HG03095 (cell line): ENCODE data around the gene FBXL13.
"Not testable (repeated sequence)": the region's sequence is repeated elsewhere in the genome, so short reads cannot be mapped to it uniquely, and the experiment has no call there.

Experiments
- ATAC-seq: cut with Tn5 transposase; IDR thresholded peaks from one replicate; pipeline ENCODE4 v1.9.1; 2021; ENCODE audit warnings: moderate library complexity; ENCODE audit not compliant: unreplicated experiment

The FBXL13 gene

DNA sequence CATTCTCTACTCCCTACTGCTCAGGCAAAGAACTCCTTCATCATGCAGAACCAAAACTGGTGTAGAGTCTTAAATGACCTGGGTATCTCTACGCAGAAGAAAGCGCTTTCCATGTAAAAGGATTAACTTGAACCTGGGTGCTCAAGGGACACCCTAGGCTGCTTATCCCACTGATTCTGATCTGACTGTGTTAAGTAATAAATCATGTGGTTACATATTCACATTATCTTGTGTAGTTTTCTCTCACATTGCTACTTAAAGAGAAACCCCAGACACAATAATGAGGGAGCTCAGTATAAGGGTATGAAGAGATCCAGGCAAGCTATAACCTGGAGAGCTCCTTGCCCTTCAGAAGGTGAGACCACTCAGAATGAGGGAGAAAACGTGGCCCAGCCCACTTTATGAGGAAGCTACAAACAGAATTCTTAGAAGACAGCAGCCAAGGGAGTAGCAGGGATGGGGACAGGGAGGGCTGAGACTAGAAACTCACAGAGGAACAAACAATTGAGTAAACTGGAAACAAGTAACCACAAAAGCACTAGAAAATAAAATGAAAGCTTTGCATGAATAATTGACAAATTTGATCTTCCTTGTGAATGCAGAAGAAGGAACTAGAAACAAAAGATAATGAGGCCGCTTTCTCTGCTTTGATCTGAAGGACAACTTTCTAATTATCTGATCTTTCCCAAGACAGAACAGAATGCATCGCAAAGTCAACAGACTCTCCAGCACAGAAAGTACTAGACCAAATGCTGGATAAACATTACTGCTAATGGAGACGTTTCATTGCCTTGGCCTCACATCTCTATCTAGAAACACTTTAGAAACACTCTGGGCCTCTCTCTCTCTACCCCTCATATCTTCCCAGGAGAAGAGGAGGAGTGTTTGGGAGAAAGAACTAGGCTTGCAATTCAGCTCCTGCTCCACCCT lies 85.7 kb downstream of the FBXL13 start:
- no peak for ATAC-seq

DNA sequence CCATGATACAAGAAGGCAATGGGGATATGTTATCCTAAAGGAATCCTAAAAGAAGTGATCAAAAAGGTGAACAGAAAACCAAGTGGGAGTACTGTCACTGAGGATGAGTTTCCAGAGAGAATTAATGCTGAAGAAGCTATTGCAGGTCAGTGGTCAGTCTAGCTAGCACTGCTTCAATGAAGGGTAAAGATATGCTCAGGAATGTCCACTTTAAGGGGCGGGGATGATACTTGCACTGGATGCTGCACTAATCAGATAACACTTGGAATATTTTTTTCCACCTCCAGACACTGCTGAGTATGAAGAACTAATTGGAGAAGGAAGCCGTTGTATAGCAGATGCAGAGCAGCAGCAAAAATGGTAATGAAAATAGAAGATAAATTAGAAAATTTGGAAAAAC lies 86.5 kb downstream of the FBXL13 start:
- no peak for ATAC-seq

DNA sequence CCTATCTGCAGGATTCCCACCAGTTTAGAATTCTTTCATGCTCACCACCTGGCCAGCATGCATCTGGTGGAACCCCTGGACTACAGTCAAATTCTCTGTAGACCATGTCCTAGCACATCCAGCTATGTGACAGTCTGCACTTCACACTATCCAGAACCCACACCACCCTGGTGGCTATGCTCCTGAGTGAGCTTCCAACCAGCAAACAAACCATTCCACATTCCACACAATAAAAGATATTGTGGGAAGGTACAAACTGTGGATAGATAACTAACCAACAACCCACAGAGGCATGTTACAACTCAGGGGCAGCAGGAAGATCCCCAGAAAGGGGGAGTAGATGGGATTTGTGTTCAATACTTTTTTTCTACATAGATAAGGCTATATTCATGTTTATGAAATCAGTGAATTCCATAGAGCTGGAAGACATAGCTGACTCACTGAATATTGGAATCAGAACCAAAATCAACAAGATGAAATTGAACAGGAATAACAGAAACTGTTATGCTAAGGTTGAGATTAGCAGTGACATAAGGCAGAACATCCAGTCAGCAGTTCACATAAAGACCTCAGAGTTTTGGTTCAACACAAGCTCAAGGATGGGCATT lies 89.3 kb downstream of the FBXL13 start:
- no peak for ATAC-seq

DNA sequence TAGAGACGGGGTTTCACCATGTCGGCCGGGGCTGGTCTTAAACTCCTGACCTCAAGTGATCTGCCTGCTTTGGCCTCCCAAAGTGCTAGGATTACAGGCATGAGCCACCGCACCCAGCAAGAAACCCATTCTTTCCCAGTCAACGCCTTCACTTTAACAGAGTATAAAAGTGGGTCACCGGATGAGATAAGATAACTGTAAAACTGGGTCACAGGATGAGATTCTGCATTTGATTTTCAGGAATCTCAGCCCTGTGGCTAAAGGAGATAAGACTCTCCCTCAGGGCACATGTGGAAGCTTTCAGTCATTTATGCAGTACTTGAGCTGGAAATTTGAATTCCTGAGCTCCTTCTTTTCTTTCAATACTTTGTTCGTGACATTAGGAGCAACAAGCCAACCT lies 91.0 kb downstream of the FBXL13 start:
- ATAC-seq = no peak

DNA sequence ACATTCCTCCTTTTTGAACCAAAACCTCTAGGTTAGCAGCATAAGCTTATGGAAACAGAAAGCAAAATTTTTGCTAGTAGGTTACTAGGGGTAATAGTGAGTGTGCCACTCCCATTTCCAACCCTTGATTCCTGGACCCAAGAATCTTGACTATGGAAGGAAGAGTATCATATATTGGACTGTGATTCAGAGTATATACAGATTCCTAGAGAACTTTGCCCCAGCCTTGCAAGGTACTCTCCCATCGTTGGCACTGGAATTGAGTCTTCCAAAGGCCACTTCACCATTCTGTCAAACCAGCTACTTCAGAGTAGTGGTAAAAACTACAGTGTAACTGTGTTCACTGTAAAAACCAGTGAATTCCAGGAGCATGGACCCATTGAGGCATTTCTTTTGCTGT lies 92.4 kb downstream of the FBXL13 start:
- no peak for ATAC-seq

DNA sequence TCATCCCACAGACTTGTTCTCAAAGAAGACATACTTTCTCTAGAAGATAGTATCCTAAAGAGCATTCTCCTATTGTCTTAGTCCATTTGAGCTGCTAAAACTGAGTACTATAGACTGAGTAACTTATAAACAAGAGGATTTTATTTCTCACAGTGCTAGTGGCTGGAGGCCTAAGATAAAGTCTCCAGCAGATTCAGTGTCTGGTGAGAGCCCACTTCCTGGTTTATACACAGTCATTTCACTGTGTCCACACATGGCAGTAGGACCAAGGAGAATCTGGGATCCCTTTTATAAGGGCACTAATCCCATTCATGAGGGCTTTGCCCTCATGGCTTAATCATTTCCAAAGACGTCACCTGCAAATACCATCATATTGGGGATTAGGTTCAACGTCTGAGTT lies 93.1 kb downstream of the FBXL13 start:
- no peak for ATAC-seq

DNA sequence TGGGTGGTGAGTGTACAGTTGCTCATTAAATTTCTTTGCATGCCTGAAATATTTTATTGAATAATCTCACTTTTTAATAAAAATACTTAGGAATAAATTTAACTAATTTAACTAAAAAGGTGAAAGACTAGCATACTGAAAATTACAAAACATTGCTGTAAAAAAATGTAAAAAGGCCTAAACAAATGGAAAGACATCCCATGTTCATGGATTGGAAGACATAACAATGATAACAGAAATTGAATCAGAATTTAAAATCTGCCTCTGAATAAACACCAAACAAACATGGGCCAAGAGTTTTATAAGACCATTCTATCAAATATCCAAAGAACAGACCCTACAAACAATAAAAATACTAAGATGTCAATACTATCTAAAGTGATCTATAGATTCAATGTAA lies 94.9 kb downstream of the FBXL13 start:
- ATAC-seq = no peak

DNA sequence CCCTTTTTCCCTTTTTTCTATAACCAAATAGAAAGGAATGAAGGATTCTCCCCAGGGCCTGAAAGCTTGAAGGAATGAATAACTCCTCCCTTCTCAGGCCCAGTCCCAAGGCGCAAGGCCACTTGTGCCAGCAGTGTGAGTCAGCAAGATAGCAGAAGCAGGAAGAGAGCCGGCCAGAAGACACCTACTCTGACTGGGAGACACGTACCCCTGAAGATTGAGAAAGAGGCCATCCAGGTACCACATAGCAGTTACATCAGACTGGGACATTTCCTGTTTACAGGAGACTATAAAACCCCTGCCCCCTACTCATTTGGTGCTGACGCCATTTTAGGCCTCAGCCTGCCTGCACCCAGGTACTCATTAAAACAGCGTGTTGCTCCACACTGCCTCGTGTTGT lies 96.3 kb downstream of the FBXL13 start:
- no peak for ATAC-seq

DNA sequence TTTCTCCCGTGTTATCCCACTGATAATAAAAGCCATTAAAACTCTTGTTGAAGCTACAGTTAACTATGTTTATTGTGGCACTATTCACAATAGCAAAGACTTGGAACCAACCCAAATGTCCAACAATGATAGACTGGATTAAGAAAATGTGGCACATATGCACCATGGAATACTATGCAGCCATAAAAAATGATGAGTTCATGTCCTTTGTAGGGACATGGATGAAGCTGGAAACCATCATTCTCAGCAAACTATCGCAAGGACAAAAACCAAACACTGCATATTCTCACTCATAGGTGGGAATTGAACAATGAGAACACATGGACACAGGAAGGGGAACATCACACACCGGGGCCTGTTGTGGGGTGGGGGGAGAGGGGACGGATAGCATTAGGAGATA lies 97.0 kb downstream of the FBXL13 start:
- not testable (repeated sequence) for ATAC-seq

DNA sequence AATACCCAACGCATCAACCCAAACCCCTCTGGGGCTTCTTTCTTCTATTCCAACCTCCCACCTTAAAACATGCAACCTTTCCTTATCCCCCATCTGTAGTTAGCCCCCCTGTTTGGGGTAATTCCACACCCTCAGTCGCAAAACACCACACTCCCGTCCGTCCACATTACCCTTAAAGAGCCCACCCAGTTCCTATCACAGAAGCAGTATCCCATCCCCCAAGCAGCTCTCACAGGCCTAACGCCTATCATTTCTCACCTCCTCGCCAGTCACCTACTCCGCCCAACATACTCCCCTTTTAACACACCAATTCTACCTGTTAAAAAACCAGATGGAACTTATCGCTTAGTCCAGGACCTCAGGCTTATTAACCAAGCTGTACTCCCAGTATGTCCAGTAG lies 98.1 kb downstream of the FBXL13 start:
- no peak for ATAC-seq

DNA sequence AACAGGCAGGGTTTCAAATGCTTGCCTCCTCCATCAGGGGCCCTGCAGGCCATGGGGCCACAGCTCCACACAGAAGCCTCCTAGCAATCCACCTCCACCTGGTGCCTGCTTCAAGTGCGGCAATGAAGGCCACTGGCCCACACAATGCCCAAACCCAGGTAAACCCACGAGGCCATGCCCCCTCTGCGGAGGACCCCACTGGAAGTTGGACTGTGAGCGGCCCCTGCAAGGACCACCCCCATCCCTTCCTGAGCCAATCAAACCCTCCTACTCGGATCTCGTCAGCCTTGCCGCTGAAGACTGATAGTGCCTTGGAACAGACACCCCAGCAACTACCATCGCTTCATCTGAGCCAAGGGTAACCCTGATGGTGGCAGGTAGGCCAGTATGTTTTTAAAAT lies 98.7 kb downstream of the FBXL13 start:
- no peak for ATAC-seq

DNA sequence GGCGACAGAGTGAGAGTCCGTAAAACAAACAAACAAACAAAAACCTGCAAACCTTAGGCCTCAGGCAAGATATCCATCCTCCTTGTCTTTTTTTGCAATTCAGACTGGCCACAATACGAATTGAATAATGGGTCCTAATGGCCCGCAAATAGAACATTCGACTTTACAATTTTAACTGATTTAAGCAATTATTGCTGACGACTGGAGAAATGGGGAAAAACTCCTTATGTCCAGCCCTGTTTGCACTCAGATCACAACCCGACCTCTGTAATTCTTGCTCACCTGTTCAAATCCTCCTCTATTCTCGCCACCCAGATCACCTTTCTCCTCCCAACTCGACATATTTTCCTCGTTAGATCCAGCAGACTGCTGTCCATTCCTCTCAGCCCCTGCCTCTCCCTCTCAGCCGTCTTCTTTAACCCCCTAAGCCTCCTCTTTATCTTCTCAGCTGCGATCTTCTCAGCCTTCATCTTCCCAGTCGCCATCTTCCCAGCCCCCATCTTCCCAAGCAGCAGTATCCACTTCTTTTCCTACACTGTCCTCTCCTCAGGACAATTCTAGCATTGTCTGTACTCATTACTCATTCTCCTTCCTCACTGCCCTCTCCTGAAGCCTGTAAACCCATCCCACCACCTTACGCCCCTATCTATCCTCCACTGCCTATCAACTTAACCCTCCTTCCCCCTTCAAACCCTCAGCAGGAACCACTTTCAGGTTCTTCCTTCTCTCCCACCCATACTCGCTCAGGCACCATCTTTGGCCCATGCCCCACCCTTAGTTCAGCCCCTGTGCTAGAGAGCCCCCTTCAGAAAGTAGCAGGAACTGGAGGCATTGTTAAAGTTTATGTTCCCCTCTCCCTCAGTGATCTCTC lies 100.0 kb downstream of the FBXL13 start:
- ATAC-seq = no peak

DNA sequence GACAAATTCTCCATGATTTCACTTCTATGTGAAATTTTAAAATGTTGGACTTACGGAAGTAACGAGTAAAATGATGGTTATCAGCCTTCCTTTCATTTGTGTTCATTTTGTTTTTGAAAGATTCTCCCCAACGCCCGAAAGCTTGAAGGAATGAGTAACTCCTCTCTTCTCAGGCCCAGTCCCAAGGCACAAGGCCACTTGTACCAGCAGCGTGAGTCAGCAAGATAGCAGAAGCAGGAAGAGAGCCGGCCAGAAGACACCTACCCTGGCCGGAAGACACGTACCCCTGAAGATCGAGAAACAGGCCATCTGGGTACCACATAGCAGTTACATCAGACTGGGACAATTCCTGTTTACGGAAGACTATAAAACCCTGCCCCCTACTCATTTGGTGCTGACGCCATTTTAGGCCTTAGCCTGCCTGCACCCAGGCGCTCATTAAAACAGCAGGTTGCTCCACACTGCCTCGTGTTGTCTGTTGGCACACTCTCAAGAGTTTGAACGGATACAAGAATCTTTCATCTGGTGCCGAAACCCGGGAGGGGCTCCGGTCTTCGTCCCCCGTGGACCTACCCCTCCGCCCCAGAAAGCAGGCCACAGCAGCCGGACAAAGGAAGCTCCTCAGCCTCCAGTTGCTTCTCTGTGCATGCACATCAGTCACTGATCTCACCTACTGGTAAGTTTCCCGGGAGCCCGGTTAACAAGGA lies 101.3 kb downstream of the FBXL13 start:
- ATAC-seq = no peak

DNA sequence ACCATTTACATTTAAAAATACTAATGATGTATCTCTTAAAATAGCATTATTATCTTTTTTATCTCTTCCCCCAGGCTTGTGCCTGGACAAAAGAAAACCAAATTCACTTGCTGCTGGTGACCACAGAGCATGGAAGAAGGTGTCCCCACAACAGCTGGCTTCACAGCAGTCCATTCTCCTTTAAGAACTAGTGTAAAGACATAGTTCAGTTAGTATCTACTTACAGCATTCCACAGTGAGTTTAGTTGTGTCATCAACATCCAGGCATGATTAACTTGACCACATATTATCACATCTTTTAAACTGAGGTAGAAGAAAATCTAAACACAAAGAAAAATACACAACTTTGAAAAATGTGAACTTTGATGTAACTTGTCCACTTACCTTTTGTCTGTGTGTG lies 106.8 kb downstream of the FBXL13 start:
- ATAC-seq = no peak

DNA sequence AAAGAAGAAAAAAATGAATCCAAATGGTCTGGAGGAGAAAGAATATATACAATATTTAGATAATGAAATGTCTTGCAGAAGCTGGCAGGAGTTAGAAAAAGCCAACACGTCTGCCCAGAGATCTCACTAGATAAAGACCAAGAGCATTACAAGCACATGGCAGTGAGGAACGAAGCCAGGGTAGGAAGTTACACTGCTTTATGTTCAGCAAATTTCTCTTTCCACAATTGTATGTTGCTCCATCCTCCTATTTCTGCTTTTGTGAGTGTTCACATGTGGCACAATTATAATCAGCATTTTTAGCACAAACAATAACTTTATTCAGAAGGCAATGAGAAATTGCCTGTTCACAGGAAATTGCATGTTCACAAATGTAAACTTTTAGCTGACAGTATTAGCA lies 108.1 kb downstream of the FBXL13 start:
- ATAC-seq = no peak

DNA sequence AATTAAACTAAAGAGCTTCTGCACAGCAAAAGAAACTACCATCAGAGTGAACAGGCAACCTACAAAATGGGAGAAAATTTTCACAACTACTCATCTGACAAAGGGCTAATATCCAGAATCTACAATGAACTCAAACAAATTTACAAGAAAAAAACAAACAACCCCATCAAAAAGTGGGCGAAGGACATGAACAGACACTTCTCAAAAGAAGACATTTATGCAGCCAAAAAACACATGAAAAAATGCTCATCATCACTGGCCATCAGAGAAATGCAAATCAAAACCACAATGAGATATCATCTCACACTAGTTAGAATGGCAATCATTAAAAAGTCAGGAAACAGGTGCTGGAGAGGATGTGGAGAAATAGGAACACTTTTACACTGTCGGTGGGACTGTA lies 112.6 kb downstream of the FBXL13 start:
- ATAC-seq = not testable (repeated sequence)

DNA sequence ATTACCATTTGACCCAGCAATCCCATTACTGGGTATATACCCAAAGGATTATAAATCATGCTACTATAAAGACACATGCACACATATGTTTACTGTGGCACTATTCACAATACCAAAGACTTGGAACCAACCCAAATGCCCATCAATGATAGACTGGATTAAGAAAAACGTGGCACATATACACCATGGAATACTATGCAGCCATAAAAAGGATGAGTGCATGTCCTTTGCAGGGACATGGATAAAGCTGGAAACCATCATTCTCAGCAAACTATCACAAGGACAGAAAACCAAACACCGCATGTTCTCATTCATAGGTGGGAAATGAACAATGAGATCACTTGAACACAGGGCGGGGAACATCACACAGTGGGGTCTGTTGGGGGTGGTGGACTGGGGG lies 116.6 kb downstream of the FBXL13 start:
- not testable (repeated sequence) for ATAC-seq

DNA sequence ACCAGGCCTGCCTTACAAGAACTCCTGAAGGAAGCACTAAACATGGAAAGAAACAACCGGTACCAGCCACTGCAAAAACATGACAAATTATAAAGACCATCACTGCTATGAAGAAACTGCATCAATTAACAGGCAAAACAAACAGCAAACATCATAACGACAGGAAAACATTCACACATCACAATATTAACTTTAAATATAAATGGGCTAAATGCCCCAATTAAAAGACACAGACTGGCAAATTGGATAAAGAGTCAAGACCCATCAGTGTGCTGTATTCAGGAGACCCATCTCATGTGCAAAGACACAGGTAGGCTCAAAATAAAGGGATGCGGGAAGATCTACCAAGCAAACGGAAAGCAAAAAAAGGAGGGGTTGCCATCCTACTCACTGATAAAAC lies 120.2 kb downstream of the FBXL13 start:
- ATAC-seq = not testable (repeated sequence)

DNA sequence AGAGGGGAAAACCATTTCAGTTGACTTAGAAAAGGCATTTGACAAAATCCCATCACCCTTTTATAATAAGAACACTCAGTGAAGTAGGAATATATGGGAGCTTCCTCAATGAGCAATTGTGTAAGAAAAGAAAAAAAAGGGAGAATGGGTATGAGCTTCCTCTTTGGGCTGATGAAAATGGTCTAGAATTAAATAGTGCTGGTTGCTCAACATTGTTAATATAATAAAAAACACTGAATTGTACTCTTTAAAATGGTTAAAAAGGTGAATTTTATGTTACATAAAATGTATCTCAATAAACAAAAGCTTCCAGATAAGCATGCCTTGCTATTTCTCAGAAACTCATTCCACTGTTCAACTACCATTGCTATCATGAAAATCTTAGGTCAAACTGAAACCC lies 121.2 kb downstream of the FBXL13 start:
- ATAC-seq = no peak

DNA sequence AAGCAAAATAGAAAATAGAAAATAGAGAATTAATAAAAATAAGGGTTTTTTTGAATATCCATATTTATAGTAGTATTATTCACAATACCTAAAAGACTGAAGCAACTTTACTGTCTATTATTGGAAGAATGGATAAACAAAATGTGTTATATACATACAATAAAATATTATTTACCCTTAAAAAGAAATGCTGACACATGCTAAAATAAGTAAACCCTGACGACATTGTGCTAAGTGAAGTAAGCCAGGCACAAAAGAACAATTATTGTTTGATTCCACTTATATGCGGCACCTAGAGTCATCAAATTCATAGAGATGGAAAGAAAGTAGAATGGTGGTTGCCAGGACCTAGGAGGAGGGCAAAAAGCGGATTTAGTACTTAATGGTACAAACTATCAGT lies 122.8 kb downstream of the FBXL13 start:
- no peak for ATAC-seq

DNA sequence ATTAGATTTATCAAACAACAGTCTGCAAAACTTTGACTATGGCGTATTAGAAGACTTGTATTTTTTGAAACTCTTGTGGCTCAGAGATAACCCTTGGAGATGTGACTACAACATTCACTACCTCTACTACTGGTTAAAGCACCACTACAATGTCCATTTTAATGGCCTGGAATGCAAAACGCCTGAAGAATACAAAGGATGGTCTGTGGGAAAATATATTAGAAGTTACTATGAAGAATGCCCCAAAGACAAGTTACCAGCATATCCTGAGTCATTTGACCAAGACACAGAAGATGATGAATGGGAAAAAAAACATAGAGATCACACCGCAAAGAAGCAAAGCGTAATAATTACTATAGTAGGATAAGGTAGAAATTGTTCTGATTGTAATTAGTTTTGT lies 130.4 kb downstream of the FBXL13 start:
- no peak for ATAC-seq
